GM18870 (cell line): Measurements from ENCODE around the gene ZNF775.

Source experiments
- ATAC-seq: cut with Tn5 transposase; IDR thresholded peaks from one replicate; pipeline ENCODE4 v1.9.1; 2021; ENCODE audit warnings: moderate library complexity; ENCODE audit not compliant: unreplicated experiment

The ZNF775 gene

DNA sequence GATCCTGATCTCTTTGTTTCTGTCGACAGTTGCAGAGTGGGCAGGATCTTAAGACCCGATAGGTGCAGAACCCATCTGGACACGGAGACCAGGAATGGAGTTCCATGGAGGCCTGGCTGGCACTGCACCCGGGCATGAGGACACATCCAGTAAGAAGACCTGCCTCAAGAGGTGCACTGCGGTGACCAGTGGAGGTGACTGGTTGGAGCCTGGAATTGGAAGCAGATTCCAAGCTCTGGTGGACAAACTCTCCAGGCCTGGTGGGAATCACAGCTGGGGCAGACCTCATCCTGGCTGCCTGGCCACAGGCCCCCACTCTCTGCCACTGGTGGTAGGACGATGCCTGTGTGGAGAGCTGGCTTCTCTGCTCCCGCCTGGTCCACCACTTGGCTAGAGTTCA is 31.0 kb downstream of the ZNF775 start:
- no peak for ATAC-seq

DNA sequence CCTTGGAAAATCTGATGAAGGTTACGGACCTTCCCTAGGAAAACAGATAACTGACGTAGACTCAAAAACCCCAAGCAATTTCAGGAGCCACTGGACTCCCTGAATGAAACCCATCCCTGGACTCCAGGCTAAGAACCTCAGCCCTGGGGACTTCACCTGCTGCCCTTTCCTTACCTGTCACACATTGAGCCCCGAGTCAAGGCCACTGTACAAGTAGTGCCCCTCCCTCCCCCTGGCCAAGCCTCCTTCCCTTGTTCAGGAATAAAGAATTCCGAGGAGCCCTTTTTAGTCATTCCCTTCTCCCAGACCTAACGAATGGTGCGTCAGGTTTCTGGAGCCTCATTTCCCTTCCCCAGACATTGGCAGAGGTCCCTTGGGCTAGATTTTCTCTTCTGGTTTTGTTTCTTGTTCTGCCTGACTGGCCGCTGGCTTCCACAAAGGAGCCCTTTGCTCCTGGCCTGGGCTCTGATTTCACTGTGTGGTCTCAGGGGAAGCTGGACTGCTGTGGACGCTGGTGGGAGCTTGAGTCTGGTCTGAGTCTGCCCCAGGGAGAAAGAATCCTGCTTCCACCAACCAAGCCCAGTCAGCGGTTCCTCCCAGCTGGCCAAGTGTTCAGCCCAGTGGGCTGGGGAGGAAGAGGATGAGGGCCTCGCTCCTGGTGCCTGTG is 31.7 kb downstream of the ZNF775 start:
- ATAC-seq = no peak

DNA sequence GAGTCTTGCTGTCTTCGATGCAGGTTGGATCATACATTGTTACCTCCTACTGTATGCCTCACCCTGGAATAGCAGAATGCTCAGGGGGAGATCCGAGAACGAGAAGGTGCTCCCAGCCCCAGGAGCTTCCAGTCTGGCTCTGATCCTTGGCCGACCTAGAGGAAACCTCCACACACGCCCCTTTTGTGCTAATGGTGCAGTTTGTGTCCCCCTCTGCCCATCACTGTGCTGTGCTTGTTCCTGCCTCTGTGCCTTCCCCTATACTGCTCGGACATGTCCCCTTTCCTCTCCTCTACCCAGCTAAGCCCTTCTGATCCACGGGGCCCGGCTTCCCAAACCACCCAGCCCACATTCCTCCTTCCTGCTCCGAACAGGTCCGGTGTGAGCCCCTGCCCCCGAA is 32.5 kb downstream of the ZNF775 start:
- ATAC-seq = no peak

DNA sequence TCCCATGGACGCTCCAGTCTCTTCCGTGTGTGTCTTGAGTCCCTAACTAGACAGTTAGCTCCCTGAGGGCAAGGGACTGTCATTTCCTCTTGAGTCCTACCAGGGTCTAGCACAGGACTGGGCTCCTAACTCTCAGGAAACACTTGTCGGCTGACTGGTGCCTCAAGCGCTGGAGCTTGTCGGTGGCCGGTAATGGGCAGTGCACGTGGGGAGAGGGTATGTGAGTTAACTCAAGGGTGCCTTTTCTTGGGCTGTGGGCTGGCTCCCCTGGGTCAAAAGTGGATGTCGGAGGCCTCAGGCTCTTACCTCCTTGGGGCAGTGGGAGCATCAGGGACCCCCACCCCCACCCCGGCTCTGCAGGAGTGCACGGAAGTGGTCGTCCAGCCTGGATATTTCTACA is 32.9 kb downstream of the ZNF775 start:
- ATAC-seq = no peak

DNA sequence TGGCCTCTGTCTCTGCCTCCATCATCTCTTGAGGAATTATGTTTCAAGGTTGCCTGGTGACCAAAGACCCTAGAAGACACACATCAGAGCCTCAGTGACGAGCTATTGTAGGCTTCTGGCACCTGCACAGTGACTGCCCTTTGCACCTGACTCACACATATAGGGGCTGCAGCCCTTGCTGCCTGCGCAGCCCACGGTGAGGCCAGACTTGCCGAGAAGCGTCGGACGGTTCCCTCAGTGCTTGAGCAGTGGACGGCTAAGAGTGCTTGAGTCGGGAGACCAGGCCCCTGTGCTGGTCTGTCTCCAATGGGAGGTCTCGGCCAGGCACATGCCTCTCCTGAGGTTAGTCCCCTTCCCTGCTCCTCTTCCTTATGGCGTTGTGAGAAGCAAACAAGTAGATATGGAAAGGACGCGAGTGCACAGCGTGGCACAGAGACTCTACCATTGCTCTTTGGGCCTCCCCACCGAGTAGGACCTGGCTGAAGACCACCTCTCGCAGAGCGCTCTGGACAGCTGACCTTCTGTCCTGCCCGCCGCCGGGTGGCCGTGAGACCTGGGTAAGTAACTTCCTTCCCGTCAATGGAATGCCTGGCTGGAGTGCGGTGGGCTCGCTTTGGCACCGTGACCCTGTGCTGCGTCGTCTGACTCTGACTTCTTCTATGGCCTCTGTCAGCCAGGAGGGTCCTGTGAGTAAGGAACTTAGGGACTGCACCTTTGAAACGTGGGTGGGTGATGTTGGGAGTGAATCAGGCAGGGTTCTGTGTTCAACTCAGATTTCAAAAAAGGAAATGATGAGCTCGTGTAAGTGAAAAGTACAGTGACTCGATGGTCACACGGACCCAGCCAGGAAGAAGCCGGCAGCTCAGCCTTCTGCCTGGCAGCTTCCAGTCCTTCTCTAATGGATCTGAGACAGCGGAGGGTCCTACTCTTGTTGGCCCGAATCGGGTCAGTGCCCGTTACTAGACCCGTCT is 33.7 kb downstream of the ZNF775 start:
- no peak for ATAC-seq

DNA sequence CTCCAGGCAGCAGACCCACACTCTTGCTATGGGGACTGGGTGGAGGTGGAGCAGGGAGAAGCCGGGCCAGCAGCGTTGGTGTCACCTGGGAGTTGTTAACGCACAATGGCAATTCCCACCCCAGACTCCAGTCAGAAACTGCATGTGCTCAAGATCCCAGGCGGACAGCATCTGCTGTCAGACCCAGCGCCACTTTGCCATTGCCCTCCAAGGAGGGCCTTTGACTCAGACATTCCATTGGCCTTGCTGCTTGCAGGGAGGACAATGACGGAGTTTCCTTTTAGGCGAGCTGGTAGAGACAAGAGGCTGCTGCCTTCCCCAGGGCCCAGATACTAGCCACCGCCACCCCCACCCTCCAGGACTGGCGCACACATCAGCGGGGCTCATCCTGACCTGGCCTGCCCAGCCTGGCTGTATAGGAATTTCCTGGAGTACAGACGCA is 34.5 kb downstream of the ZNF775 start:
- ATAC-seq = no peak

DNA sequence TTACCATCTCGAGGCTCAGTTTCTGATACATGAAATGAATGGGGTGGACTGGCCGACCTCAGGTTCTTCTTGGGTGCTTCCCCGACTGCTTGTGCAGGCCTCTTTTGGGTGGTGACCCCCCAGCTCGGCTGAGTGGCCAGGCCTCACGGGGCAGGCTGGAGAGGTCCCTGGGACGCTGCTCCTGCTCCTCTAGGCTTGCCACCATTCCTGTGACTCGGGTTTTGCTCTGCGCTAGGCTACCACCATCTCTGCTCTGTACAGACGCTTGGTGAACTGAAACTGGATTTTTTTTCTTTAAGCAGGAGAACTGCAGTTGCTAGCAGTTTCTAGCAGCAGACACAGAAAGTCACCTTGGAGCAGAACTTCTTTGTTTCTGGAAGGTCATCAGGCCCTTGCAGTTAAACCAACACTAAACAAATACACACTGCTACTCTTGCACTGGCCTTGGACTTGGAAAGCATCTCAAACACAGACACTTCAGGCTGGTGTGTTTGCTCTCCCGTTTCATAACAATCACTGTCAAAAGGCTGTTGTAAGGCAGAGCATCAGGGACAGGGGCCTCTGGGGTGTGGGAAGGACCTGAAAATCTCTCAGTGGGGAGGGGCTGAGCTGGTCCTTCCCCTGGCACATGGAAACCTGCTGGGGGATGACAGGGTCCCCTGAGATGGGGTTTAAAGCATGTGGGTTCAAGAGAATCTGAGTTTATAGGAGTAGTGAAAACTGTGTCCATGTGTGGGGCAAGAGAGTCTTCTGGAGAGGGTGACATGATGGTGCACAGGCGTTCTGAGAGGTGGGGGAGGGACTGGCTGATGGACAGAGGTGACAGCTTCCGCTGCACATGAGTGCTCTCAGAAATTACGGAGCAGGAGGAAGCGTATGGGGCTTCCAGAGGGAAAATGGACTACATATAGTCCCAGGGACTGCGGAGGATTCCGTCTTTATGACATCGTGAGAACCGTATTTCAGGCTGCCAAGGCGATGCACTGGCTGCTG is 36.3 kb downstream of the ZNF775 start:
- ATAC-seq = no peak

DNA sequence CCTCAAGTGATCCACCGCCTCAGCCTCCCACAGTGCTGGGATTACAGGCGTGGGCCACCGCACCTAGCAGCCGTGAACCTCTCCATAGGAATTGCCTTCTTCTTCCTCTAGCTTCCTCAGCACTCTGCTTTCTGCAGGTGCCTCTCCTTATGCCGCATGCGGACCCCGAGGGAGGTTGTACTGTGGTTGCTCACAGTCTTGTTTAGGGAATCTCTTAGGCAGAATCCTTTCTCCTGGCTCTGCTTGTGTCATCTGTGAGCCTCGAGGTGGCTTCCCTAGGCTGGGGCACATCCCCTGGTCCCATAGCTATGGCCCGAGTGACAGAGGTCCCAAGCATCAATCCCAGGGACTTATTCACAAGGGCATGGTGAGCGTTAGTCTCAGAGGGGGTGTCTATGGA is 38.1 kb downstream of the ZNF775 start:
- ATAC-seq = no peak

DNA sequence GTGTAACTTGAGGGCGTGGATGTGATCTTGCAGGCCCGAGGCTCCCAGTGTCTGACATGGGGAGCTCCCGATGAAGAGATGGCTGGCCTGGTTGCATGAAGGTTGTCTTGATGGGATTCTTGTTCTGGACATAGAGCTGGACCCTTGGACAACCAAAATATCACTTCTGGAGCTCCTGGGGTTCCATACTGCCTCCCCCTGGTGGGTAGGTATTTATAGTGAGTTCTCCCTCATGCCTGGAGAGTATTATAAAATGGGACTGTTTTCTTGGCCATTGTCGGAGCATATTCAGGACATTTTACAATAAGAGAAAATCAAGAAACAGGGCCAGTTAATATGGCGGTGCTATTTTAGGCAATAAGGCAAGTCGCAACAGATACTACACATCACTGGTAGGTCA is 38.7 kb downstream of the ZNF775 start:
- no peak for ATAC-seq

DNA sequence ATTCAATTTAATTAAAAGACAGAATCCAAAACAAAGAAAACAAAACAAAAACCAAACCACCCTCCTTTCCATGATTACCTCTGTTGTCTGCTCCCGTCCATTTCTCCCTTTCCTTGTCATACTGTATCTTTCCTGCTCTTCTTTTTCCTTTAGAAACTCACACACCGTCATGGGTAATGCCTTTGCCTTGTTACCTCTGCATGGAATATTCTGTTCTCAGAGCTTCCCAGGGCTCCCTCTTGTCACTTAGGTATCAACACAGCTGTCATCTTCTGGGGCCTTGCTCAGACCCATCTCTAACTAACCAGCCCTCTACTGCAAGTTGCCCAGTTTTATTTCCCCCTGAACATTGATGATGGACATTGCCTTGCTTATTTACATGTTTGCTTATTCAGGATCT is 41.1 kb downstream of the ZNF775 start:
- ATAC-seq = no peak

DNA sequence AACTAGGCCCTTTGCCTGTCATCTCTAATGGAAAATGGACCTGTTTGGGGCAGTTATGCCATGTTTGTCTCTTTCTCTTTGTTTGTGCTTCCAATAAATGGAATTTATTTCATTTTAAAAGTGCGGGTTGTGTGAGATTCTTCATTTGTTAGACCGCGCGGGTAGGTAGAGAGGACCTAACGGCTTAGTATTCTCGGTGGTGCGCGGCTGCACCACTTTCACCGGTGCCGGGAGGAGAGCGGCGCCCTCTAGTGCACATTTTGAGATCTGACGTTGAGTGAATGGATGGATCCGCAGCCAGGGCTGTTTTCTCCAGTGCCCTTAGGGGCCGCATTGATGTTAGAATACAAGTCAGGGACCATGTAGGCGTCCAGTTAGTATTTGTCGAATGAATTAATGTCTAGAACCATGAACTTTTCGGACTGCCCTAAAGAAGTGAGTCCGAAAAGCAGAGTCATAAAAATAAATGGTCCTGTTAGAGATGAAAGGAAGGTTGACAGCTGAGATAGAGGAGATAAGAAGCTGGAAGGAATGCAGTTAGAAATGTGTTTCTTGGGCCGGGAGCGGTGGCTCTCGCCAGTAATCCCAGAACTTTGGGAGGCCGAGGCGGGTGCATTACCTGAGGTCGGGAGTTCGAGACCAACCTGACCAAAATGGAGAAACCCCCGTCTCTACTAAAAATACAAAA is 42.0 kb downstream of the ZNF775 start:
- peak; percentile 95 for ATAC-seq

DNA sequence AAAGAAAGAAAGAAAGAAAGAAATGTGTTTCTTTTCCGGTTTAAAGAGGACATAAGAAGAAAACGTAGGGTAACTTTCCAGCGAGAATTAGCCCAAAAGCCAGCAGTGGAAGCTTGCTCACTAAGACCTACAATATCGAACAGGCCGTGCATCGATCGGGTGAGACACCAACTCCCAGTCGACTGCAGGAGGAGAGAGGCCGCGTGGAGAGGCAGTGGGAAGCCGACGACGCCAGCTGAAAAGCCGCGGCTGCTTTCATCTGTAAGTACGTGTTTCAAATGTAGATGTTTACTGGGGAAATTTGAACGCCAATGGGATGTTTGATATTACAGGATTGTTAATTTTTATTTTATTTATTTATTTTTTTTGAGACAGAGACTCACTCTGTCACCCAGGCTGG is 42.7 kb downstream of the ZNF775 start:
- no peak for ATAC-seq

DNA sequence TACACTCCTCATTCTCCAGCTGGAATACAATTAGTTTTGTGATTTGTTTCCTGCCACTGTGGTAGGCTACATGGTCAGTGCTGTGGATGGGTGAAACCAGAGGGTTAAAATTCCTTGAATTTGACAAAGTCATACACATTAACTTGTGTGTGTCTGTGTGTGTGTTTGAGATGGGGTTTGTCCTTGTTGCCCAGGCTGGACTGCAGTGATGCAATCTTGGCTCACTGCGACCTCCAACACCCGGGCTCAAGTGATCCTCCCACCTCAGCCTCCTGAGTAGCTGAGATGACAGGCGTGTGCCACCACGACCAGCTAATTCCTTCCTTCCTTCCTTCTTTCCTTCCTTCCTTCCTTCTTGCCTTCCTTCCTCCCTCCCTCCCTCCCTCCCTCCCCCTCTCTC is 46.5 kb downstream of the ZNF775 start:
- ATAC-seq = no peak

DNA sequence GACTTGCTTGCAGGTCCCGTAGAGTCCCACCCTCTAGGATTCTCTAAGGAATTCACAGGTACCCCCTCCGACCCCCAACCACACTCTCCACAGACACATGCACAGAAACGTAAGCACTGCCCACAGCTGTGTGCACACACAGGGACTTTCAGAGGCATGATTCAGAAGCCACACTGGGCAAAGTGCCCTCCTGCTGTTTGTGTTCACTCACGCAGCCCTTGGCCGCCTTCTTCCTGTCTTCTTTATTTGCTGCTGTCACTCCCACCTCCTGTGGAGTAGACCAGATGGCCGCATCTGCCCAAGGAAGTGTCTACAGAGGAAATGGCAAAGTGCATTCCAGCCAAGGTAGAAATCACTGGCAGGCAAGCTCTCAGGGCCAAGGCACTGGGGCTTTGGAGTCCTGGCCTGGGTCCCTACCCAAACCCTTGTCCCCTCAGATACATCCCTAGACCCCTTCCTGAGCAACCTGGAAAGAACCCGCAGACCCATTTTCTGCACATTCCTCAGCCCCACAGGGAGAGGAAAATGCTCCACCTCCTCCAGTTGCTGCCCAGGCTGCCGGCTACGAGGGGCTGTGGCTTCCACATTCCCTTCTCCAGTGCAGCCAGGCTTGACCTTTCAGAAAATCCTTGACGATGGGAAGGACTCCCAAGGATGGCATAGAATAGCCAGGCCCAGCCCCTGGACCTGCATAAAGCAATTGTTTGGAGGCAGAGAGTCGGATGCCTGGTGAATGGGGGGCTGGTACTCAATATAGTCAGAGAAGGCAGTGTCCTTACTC is 49.7 kb downstream of the ZNF775 start:
- no peak for ATAC-seq

DNA sequence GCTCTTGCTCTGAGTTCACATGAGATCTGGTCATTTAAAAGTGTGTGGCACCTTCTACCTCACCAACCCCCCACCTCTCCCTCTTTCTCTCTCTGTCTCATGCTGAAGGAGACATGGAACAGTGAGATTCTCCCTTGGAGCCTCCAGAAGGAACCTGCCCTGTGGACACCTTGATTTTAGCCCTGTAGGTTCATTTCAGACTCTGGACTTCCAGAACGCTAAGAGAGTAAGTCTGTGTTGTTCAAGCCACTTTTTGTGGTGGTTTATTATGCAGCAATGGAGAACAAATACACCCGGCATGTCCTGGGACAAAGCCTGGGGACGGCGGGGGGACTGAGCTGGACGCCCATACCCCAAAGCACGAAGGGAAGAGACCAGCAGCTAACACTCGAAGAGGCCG is 50.6 kb downstream of the ZNF775 start:
- no peak for ATAC-seq

DNA sequence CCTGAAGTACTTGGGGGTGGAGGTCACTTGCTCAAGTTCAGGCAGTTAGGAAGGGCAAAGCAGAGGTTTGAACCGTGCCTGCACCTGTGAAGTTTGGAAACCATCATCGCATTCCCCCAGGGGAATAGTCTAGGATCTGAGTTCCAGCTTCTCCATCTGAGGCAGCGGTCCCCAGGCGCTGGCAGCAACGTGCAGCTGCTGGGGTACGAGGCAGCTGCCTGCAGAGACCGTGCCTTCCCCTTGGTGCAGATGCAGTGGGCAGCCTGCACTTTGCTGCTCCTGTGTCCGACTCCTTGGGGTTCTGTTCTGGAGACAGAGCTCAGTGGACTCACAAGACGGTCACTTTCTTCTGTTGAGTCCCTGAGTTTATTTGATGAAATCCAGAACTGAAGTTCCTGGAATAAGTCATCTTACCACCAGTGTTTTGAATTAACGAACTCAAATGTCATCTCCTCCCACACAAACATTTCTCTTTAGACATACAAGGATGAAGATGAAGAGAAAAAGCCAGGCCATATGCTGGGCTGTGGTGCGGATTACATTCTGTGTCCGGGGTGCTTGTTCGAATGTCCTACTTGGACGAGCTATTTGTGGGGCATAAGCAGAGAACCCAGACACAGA is 51.4 kb downstream of the ZNF775 start:
- no peak for ATAC-seq

DNA sequence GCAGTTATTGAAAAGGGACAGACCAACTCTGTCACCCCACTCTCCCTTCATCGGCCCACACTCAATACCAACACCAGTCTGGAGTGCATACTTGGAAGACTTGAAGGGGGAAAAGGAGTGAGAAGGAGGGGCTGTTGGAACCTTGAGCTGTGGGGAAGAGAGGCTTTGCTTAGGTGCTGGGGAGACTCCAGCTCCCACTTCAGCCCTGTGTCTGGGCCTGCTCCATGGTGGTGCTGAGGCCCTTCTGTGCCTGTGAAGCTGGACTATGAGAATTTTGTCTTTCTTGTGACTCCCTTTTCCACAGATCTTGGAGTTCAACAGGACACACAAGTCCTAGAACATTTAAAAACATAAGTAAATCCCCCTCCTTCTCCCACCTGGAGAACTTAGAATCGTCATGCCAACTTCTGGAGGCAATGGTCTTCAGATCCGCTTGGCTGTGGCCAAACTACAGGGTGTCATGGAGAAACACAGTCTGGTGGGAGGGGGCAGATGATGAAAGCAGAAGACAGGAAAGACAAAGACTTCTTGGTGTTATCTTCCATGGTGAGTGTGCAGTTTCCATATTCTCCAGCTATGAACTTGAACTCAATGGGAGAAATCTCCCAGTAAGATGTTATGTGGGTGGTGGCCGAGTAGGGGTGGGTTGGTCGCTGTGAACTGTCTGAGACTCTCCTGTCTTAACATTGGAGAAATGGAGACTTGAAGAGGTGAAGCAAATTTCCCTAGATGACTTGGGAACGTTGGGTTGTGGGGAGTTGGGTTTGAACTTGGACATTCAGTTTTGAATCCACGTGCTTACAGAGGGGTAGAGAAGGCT is 52.9 kb downstream of the ZNF775 start:
- no peak for ATAC-seq
